ENCODE measurements around the gene LILRA5.
"Not testable (repeated sequence)": the region's sequence is repeated elsewhere in the genome, so short reads cannot be mapped to it uniquely, and the experiment has no call there.

Gene LILRA5

GRCh38 chr19:54273821-54274220 lies 39.1 kb downstream of the LILRA5 start:
- H3K4me3 ChIP-seq (replicated peaks; ENCODE audit: insufficient read depth, low read length), result no peak overlapping the region
- H3K27me3 ChIP-seq (ENCODE audit: insufficient read depth, poor library complexity, severe bottlenecking), result no peaks in the 10 kb centered on the region
- H3K27ac ChIP-seq (replicated peaks), result no peak overlapping the region
- TF ChIP-seq REST (IDR thresholded peaks at IDR 0.05; ENCODE audit: insufficient replicate concordance, low read depth) (no peak), SPI1 (IDR thresholded peaks at IDR 0.05; ENCODE audit: borderline replicate concordance, low read depth) (no peak), POLR2AphosphoS5 (IDR thresholded peaks at IDR 0.05; ENCODE audit: low read depth) (no peak), CTCF (IDR thresholded peaks at IDR 0.05; ENCODE audit: insufficient read depth, low read length) (no peak), GABPA (IDR thresholded peaks at IDR 0.05; ENCODE audit: low read depth) (no peak)
- no peak for DNase-seq (ENCODE audit: low read depth in 1 of 2, low spot score in 1 of 2)

- not testable (repeated sequence) for H3K27me3 ChIP-seq (ENCODE audit: insufficient read depth, poor library complexity, severe bottlenecking); H3K4me3 ChIP-seq (replicated peaks; ENCODE audit: insufficient read depth, low read length); DNase-seq (ENCODE audit: low read depth in 1 of 2, low spot score in 1 of 2); H3K27ac ChIP-seq (replicated peaks)
Measured at GRCh38 chr19:54272181-54272580, 40.8 kb downstream of the LILRA5 start.

- not testable (repeated sequence) for DNase-seq (ENCODE audit: low read depth in 1 of 2, low spot score in 1 of 2); H3K27me3 ChIP-seq (ENCODE audit: insufficient read depth, poor library complexity, severe bottlenecking); H3K27ac ChIP-seq (replicated peaks); H3K4me3 ChIP-seq (replicated peaks; ENCODE audit: insufficient read depth, low read length)
Measured at GRCh38 chr19:54271587-54271986, 41.4 kb downstream of the LILRA5 start.

GRCh38 chr19:54271106-54271505 lies 41.9 kb downstream of the LILRA5 start:
- no peak for TF ChIP-seq CTCF (IDR thresholded peaks at IDR 0.05; ENCODE audit: insufficient read depth, low read length)
- peak; percentile 39; the same call in 1 of the 2 replicates for TF ChIP-seq SPI1 (IDR thresholded peaks at IDR 0.05; ENCODE audit: borderline replicate concordance, low read depth)
- TF ChIP-seq POLR2AphosphoS5 (IDR thresholded peaks at IDR 0.05; ENCODE audit: low read depth), result no peak
- no peak for TF ChIP-seq REST (IDR thresholded peaks at IDR 0.05; ENCODE audit: insufficient replicate concordance, low read depth)
- DNase-seq (ENCODE audit: low read depth in 1 of 2, low spot score in 1 of 2), result no peak

GRCh38 chr19:54268936-54269335 lies 44.0 kb downstream of the LILRA5 start:
- peak in 1 of 2 experiments; percentile 15 for DNase-seq (ENCODE audit: low read depth in 1 of 2, low spot score in 1 of 2)
- Histone ChIP-seq H3K4me3 (replicated peaks; ENCODE audit: insufficient read depth, low read length) (no peak overlapping the region), H3K27ac (replicated peaks) (no peak overlapping the region), H3K27me3 (ENCODE audit: insufficient read depth, poor library complexity, severe bottlenecking) (peaks cover 9% of the 10 kb centered on the region)
- no peak for TF ChIP-seq CTCF (IDR thresholded peaks at IDR 0.05; ENCODE audit: insufficient read depth, low read length)
- no peak for TF ChIP-seq SPI1 (IDR thresholded peaks at IDR 0.05; ENCODE audit: borderline replicate concordance, low read depth)
- TF ChIP-seq REST (IDR thresholded peaks at IDR 0.05; ENCODE audit: insufficient replicate concordance, low read depth), result no peak
- no peak for TF ChIP-seq POLR2AphosphoS5 (IDR thresholded peaks at IDR 0.05; ENCODE audit: low read depth)
- TF ChIP-seq GABPA (IDR thresholded peaks at IDR 0.05; ENCODE audit: low read depth), result no peak

More at GRCh38 chr19:54271106-54271505, 41.9 kb downstream of the LILRA5 start:
- peaks cover 6% of the 10 kb centered on the region for H3K27me3 ChIP-seq (ENCODE audit: insufficient read depth, poor library complexity, severe bottlenecking)
- no peak overlapping the region for H3K27ac ChIP-seq (replicated peaks)
- H3K4me3 ChIP-seq (replicated peaks; ENCODE audit: insufficient read depth, low read length), result no peak overlapping the region
